ENCODE measurements around the gene PCLO.
A peak's percentile ranks its signal among the peaks of the same experiment; 100 is the strongest.

Gene PCLO

GRCh38 chr7:82805527-82805960 lies 357.1 kb downstream of the PCLO start:
- Histone ChIP-seq H2AK5ac (ENCODE audit: low read length) (no peak overlapping the region), H3K4ac (ENCODE audit: low read depth, low read length) (no peak overlapping the region), H4K5ac (ENCODE audit: low read length) (no peak overlapping the region), H3K4me2 (ENCODE audit: low read length) (no peak overlapping the region), H3K18ac (ENCODE audit: low read length) (no peak overlapping the region), H3K4me3 (ENCODE audit: low read length) (no peak overlapping the region), H3K23ac (ENCODE audit: low read length) (no peak overlapping the region), H2BK5ac (ENCODE audit: low read length) (no peak overlapping the region), H2BK120ac (ENCODE audit: low read depth, low read length) (no peak overlapping the region), H4K8ac (ENCODE audit: low read depth, low read length) (no peak overlapping the region), H3K27ac (ENCODE audit: low read depth, low read length) (no peak overlapping the region), H3K9ac (ENCODE audit: low read length) (no peak overlapping the region), H3K36me3 (ENCODE audit: control insufficient read depth, insufficient read depth, low read length) (no peaks in the 10 kb centered on the region), H3K79me2 (ENCODE audit: control insufficient read depth, insufficient read depth, low read length) (no peaks in the 10 kb centered on the region), H3K4me1 (ENCODE audit: control insufficient read depth, low read depth, low read length) (no peaks in the 10 kb centered on the region), H2BK15ac (replicated peaks; ENCODE audit: low read depth) (no peak overlapping the region), H3K79me1 (ENCODE audit: low read length) (no peaks in the 10 kb centered on the region), H3K27me3 (ENCODE audit: insufficient read depth, low read length, poor library complexity) (no peaks in the 10 kb centered on the region), H3K56ac (ENCODE audit: low read length) (no peak overlapping the region)
- WGBS (ENCODE audit: extremely low coverage, insufficient coverage, low lambda C conversion rate) = no CpG with 5 or more reads among the region's 5 CpGs
- peak; percentile 90 for DNase-seq

DNA sequence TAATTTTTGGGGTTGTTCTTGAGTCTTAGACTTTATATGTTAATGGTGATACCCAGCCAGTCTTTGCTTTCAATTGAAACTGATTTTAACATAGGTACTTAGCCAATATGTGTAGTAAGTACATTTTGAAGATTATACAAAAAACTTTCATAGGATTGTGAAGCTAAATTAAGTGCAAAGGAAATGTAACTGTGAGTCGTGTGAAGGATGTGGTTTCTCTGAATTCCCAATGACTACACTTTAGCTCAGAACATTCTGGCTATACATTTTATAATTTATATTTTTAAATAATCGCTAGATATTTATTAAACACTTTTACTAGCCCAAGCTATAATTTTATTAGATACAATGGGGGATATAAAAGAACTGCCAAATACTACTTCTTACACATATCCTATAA lies 359.3 kb downstream of the PCLO start:
- Histone ChIP-seq H4K5ac (ENCODE audit: low read length) (no peak overlapping the region), H3K23ac (ENCODE audit: low read length) (no peak overlapping the region), H2AK5ac (ENCODE audit: low read length) (no peak overlapping the region), H3K79me2 (ENCODE audit: control insufficient read depth, insufficient read depth, low read length) (no peaks in the 10 kb centered on the region), H3K4me2 (ENCODE audit: low read length) (no peak overlapping the region), H3K27ac (ENCODE audit: low read depth, low read length) (no peak overlapping the region), H2BK120ac (ENCODE audit: low read depth, low read length) (no peak overlapping the region), H3K36me3 (ENCODE audit: control insufficient read depth, insufficient read depth, low read length) (no peaks in the 10 kb centered on the region), H2BK5ac (ENCODE audit: low read length) (no peak overlapping the region), H3K18ac (ENCODE audit: low read length) (no peak overlapping the region), H3K9ac (ENCODE audit: low read length) (no peak overlapping the region), H3K4me1 (ENCODE audit: control insufficient read depth, low read depth, low read length) (no peaks in the 10 kb centered on the region), H3K4me3 (ENCODE audit: low read length) (no peak overlapping the region), H3K4ac (ENCODE audit: low read depth, low read length) (no peak overlapping the region), H4K8ac (ENCODE audit: low read depth, low read length) (no peak overlapping the region), H3K27me3 (ENCODE audit: insufficient read depth, low read length, poor library complexity) (no peaks in the 10 kb centered on the region), H2BK15ac (replicated peaks; ENCODE audit: low read depth) (no peak overlapping the region), H3K56ac (ENCODE audit: low read length) (no peak overlapping the region), H3K79me1 (ENCODE audit: low read length) (no peaks in the 10 kb centered on the region)
- no peak for DNase-seq
- no CpG with 5 or more reads among the region's 2 CpGs for WGBS (ENCODE audit: extremely low coverage, insufficient coverage, low lambda C conversion rate)

- Histone ChIP-seq H2BK5ac (ENCODE audit: low read length) (no peak overlapping the region), H3K4me3 (ENCODE audit: low read length) (no peak overlapping the region), H3K23ac (ENCODE audit: low read length) (no peak overlapping the region), H4K8ac (ENCODE audit: low read depth, low read length) (no peak overlapping the region), H3K79me2 (ENCODE audit: control insufficient read depth, insufficient read depth, low read length) (no peaks in the 10 kb centered on the region), H2BK120ac (ENCODE audit: low read depth, low read length) (no peak overlapping the region), H3K79me1 (ENCODE audit: low read length) (no peaks in the 10 kb centered on the region), H3K4me1 (ENCODE audit: control insufficient read depth, low read depth, low read length) (no peaks in the 10 kb centered on the region), H3K9ac (ENCODE audit: low read length) (no peak overlapping the region), H3K56ac (ENCODE audit: low read length) (no peak overlapping the region), H2AK5ac (ENCODE audit: low read length) (no peak overlapping the region), H3K36me3 (ENCODE audit: control insufficient read depth, insufficient read depth, low read length) (no peaks in the 10 kb centered on the region), H3K27me3 (ENCODE audit: insufficient read depth, low read length, poor library complexity) (no peaks in the 10 kb centered on the region), H3K4me2 (ENCODE audit: low read length) (no peak overlapping the region), H2BK15ac (replicated peaks; ENCODE audit: low read depth) (peak overlapping the region; percentile 5), H4K5ac (ENCODE audit: low read length) (no peak overlapping the region), H3K4ac (ENCODE audit: low read depth, low read length) (no peak overlapping the region), H3K18ac (ENCODE audit: low read length) (no peak overlapping the region), H3K27ac (ENCODE audit: low read depth, low read length) (no peak overlapping the region)
- peak; percentile 59 for DNase-seq
- WGBS (ENCODE audit: extremely low coverage, insufficient coverage, low lambda C conversion rate) = no CpG with 5 or more reads among the region's 5 CpGs
Measured at GRCh38 chr7:82789883-82790609, 372.6 kb downstream of the PCLO start.

- Histone ChIP-seq H3K23ac (ENCODE audit: low read length) (no peak overlapping the region), H3K4ac (ENCODE audit: low read depth, low read length) (no peak overlapping the region), H3K4me2 (ENCODE audit: low read length) (no peak overlapping the region), H3K18ac (ENCODE audit: low read length) (no peak overlapping the region), H3K27me3 (ENCODE audit: insufficient read depth, low read length, poor library complexity) (no peaks in the 10 kb centered on the region), H3K4me3 (ENCODE audit: low read length) (no peak overlapping the region), H3K79me2 (ENCODE audit: control insufficient read depth, insufficient read depth, low read length) (no peaks in the 10 kb centered on the region), H3K27ac (ENCODE audit: low read depth, low read length) (no peak overlapping the region), H2BK120ac (ENCODE audit: low read depth, low read length) (no peak overlapping the region), H3K4me1 (ENCODE audit: control insufficient read depth, low read depth, low read length) (no peaks in the 10 kb centered on the region), H2BK15ac (replicated peaks; ENCODE audit: low read depth) (no peak overlapping the region), H3K36me3 (ENCODE audit: control insufficient read depth, insufficient read depth, low read length) (no peaks in the 10 kb centered on the region), H3K56ac (ENCODE audit: low read length) (no peak overlapping the region), H2BK5ac (ENCODE audit: low read length) (no peak overlapping the region), H4K5ac (ENCODE audit: low read length) (no peak overlapping the region), H4K8ac (ENCODE audit: low read depth, low read length) (no peak overlapping the region), H3K9ac (ENCODE audit: low read length) (no peak overlapping the region), H3K79me1 (ENCODE audit: low read length) (no peaks in the 10 kb centered on the region), H2AK5ac (ENCODE audit: low read length) (no peak overlapping the region)
- no CpG with 5 or more reads among the region's 1 CpG for WGBS (ENCODE audit: extremely low coverage, insufficient coverage, low lambda C conversion rate)
- no peak for DNase-seq
Measured at GRCh38 chr7:82778021-82778420, 384.7 kb downstream of the PCLO start.

DNA sequence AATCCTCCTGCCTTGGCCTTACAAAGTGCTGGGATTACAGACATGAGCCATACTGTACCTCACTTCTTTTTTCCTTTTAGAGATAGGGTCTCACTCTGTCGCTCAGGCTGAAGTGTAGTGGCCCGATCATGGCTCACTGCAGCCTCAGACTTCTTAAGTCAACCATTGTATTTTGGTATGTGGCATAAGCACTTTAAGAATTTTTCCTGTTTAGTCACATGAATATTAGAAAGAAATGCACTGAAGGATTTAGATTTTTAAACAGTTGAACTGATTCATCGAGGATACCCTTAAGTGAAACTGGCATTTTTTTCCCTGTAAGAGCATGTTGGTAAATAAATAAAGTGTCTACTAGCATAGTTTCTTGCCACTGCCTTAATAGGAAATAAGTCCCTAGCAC lies 399.8 kb downstream of the PCLO start:
- H3K79me1 ChIP-seq (ENCODE audit: low read length) = no peaks in the 10 kb centered on the region
- H3K4me3 ChIP-seq (ENCODE audit: low read length) = no peak overlapping the region
- H3K4me1 ChIP-seq (ENCODE audit: control insufficient read depth, low read depth, low read length) = no peaks in the 10 kb centered on the region
- H2BK15ac ChIP-seq (replicated peaks; ENCODE audit: low read depth) = no peak overlapping the region
- no peak overlapping the region for H2AK5ac ChIP-seq (ENCODE audit: low read length)
- no peaks in the 10 kb centered on the region for H3K36me3 ChIP-seq (ENCODE audit: control insufficient read depth, insufficient read depth, low read length)
- no peaks in the 10 kb centered on the region for H3K27me3 ChIP-seq (ENCODE audit: insufficient read depth, low read length, poor library complexity)
- H2BK120ac ChIP-seq (ENCODE audit: low read depth, low read length) = no peak overlapping the region
- H2BK5ac ChIP-seq (ENCODE audit: low read length) = no peak overlapping the region
- no peak overlapping the region for H4K8ac ChIP-seq (ENCODE audit: low read depth, low read length)
- DNase-seq = no peak
- no peak overlapping the region for H3K23ac ChIP-seq (ENCODE audit: low read length)
- H3K56ac ChIP-seq (ENCODE audit: low read length) = no peak overlapping the region
- H3K18ac ChIP-seq (ENCODE audit: low read length) = no peak overlapping the region
- H3K4ac ChIP-seq (ENCODE audit: low read depth, low read length) = no peak overlapping the region
- no peak overlapping the region for H3K4me2 ChIP-seq (ENCODE audit: low read length)
- H3K79me2 ChIP-seq (ENCODE audit: control insufficient read depth, insufficient read depth, low read length) = no peaks in the 10 kb centered on the region
- no CpG with 5 or more reads among the region's 3 CpGs for WGBS (ENCODE audit: extremely low coverage, insufficient coverage, low lambda C conversion rate)
- H4K5ac ChIP-seq (ENCODE audit: low read length) = no peak overlapping the region
- H3K27ac ChIP-seq (ENCODE audit: low read depth, low read length) = no peak overlapping the region
- H3K9ac ChIP-seq (ENCODE audit: low read length) = no peak overlapping the region

GRCh38 chr7:82760831-82761230 lies 401.9 kb downstream of the PCLO start:
- H3K18ac ChIP-seq (ENCODE audit: low read length) = no peak overlapping the region
- no peak overlapping the region for H2BK5ac ChIP-seq (ENCODE audit: low read length)
- no peak overlapping the region for H3K4me3 ChIP-seq (ENCODE audit: low read length)
- no peak overlapping the region for H2AK5ac ChIP-seq (ENCODE audit: low read length)
- H3K9ac ChIP-seq (ENCODE audit: low read length) = no peak overlapping the region
- H3K79me2 ChIP-seq (ENCODE audit: control insufficient read depth, insufficient read depth, low read length) = no peaks in the 10 kb centered on the region
- no peak overlapping the region for H3K23ac ChIP-seq (ENCODE audit: low read length)
- no peaks in the 10 kb centered on the region for H3K36me3 ChIP-seq (ENCODE audit: control insufficient read depth, insufficient read depth, low read length)
- H3K27me3 ChIP-seq (ENCODE audit: insufficient read depth, low read length, poor library complexity) = no peaks in the 10 kb centered on the region
- H3K4me2 ChIP-seq (ENCODE audit: low read length) = no peak overlapping the region
- no peak overlapping the region for H4K5ac ChIP-seq (ENCODE audit: low read length)
- no peak overlapping the region for H3K4ac ChIP-seq (ENCODE audit: low read depth, low read length)
- peak; percentile 83 for DNase-seq
- H4K8ac ChIP-seq (ENCODE audit: low read depth, low read length) = no peak overlapping the region
- no peaks in the 10 kb centered on the region for H3K4me1 ChIP-seq (ENCODE audit: control insufficient read depth, low read depth, low read length)
- H2BK15ac ChIP-seq (replicated peaks; ENCODE audit: low read depth) = no peak overlapping the region
- no CpG with 5 or more reads among the region's 2 CpGs for WGBS (ENCODE audit: extremely low coverage, insufficient coverage, low lambda C conversion rate)
- H3K79me1 ChIP-seq (ENCODE audit: low read length) = no peaks in the 10 kb centered on the region
- H3K27ac ChIP-seq (ENCODE audit: low read depth, low read length) = no peak overlapping the region
- H3K56ac ChIP-seq (ENCODE audit: low read length) = no peak overlapping the region
- H2BK120ac ChIP-seq (ENCODE audit: low read depth, low read length) = no peak overlapping the region

Data from mesendoderm (in vitro differentiated cells).